SK-N-SH (cell line): ENCODE data around the gene CCDC122.

Source experiments
- FOXJ3 ChIP-seq: sonication (generic); formaldehyde crosslinking; IDR thresholded peaks from 2 replicates; pipeline ENCODE4 v1.5.1; 2020; ENCODE audit warnings: mild to moderate bottlenecking, missing genetic modification reagents
- NFIC ChIP-seq: IDR thresholded peaks from 2 replicates; pipeline ENCODE4 v1.4.0; 2012; ENCODE audit warnings: borderline replicate concordance
- POLR2AphosphoS5 ChIP-seq: IDR thresholded peaks from 2 replicates; pipeline ENCODE4 v1.6.1; 2012; ENCODE audit warnings: low read depth, low read length
- RAD21 ChIP-seq: IDR thresholded peaks from 2 replicates; pipeline ENCODE4 v1.6.1; 2012; ENCODE audit warnings: mild to moderate bottlenecking, low read length
- REST ChIP-seq: IDR thresholded peaks from 2 replicates; pipeline ENCODE4 v1.6.1; 2012; ENCODE audit warnings: mild to moderate bottlenecking, low read depth, low read length, moderate library complexity
- SIN3A ChIP-seq: IDR thresholded peaks from 2 replicates; pipeline ENCODE4 v1.6.1; 2012; ENCODE audit warnings: low read depth, mild to moderate bottlenecking, low read length, moderate library complexity, borderline replicate concordance
- SMC3 ChIP-seq: IDR thresholded peaks from 2 replicates; pipeline ENCODE4 v1.6.1; 2012; ENCODE audit warnings: low read depth, low read length, improper control_type of control experiment
- USF1 ChIP-seq: IDR thresholded peaks from 2 replicates; pipeline ENCODE4 v1.4.0; 2012; ENCODE audit warnings: low read depth, borderline replicate concordance
- YY1 ChIP-seq: IDR thresholded peaks from 2 replicates; pipeline ENCODE4 v1.4.0; 2012; ENCODE audit warnings: low read depth, mild to moderate bottlenecking
- TF ChIP-seq, protein P1 (sequence below): fragments of 200-600 bp; sonication (generic); IDR thresholded peaks from 2 replicates; pipeline ENCODE4 v1.6.1; 2017; ENCODE audit warnings: antibody characterized with exemption, mild to moderate bottlenecking, moderate library complexity
- TF ChIP-seq, protein P2 (sequence below): IDR thresholded peaks from 2 replicates; pipeline ENCODE4 v1.4.0; 2012; ENCODE audit warnings: low read depth, borderline replicate concordance
- TF ChIP-seq, protein P3 (sequence below): IDR thresholded peaks from 2 replicates; pipeline ENCODE4; 2012
- TF ChIP-seq, protein P4 (sequence below): fragments of 150-350 bp; IDR thresholded peaks from 2 replicates; pipeline ENCODE4 v1.6.1; 2017; ENCODE audit warnings: antibody characterized with exemption, low read length, low read depth, borderline replicate concordance

GRCh38 chr13:43831088-43831487, 48.5 kb downstream of the CCDC122 start:
- TF ChIP-seq, protein P1, sequence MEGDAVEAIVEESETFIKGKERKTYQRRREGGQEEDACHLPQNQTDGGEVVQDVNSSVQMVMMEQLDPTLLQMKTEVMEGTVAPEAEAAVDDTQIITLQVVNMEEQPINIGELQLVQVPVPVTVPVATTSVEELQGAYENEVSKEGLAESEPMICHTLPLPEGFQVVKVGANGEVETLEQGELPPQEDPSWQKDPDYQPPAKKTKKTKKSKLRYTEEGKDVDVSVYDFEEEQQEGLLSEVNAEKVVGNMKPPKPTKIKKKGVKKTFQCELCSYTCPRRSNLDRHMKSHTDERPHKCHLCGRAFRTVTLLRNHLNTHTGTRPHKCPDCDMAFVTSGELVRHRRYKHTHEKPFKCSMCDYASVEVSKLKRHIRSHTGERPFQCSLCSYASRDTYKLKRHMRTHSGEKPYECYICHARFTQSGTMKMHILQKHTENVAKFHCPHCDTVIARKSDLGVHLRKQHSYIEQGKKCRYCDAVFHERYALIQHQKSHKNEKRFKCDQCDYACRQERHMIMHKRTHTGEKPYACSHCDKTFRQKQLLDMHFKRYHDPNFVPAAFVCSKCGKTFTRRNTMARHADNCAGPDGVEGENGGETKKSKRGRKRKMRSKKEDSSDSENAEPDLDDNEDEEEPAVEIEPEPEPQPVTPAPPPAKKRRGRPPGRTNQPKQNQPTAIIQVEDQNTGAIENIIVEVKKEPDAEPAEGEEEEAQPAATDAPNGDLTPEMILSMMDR, result no peak
- TF ChIP-seq FOXJ3 (CRISPR knock-in tag) (no peak), YY1 (no peak), SIN3A (no peak), POLR2AphosphoS5 (no peak), RAD21 (no peak), USF1 (no peak), NFIC (no peak), SMC3 (no peak), REST (no peak)
- TF ChIP-seq, protein P2, sequence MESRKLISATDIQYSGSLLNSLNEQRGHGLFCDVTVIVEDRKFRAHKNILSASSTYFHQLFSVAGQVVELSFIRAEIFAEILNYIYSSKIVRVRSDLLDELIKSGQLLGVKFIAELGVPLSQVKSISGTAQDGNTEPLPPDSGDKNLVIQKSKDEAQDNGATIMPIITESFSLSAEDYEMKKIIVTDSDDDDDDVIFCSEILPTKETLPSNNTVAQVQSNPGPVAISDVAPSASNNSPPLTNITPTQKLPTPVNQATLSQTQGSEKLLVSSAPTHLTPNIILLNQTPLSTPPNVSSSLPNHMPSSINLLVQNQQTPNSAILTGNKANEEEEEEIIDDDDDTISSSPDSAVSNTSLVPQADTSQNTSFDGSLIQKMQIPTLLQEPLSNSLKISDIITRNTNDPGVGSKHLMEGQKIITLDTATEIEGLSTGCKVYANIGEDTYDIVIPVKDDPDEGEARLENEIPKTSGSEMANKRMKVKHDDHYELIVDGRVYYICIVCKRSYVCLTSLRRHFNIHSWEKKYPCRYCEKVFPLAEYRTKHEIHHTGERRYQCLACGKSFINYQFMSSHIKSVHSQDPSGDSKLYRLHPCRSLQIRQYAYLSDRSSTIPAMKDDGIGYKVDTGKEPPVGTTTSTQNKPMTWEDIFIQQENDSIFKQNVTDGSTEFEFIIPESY, result no peak
- TF ChIP-seq, protein P3, sequence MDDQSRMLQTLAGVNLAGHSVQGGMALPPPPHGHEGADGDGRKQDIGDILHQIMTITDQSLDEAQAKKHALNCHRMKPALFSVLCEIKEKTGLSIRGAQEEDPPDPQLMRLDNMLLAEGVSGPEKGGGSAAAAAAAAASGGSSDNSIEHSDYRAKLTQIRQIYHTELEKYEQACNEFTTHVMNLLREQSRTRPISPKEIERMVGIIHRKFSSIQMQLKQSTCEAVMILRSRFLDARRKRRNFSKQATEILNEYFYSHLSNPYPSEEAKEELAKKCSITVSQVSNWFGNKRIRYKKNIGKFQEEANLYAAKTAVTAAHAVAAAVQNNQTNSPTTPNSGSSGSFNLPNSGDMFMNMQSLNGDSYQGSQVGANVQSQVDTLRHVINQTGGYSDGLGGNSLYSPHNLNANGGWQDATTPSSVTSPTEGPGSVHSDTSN, result no peak
- TF ChIP-seq, protein P4, sequence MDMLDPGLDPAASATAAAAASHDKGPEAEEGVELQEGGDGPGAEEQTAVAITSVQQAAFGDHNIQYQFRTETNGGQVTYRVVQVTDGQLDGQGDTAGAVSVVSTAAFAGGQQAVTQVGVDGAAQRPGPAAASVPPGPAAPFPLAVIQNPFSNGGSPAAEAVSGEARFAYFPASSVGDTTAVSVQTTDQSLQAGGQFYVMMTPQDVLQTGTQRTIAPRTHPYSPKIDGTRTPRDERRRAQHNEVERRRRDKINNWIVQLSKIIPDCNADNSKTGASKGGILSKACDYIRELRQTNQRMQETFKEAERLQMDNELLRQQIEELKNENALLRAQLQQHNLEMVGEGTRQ, result no peak
